H1 (cell line): ENCODE results near the gene SBNO1. TPM values are rescaled to one million over a fixed set of nuclear protein-coding genes. Genes with fewer than 3 reads are reported as not detected.

Experiments
- CTCF ChIA-PET: fragments of 300-600 bp; sonication (Branson Sonifier 250); formaldehyde crosslinking; loops from one replicate; lab custom pipeline; 2021; ENCODE audit not compliant: partially characterized antibody; lab: Charles Lee
- POLR2A ChIA-PET: fragments of 300-600 bp; sonication (Branson Sonifier 250); formaldehyde crosslinking; loops from one replicate; lab custom pipeline; 2021; ENCODE audit warnings: inconsistent platforms; ENCODE audit not compliant: partially characterized antibody; lab: Charles Lee
- DNase-seq, 2 experiments: peaks; one replicate each; pipeline versions ENCODE4 v3.0.0 to v3.0.0-alpha.2; 2010 to 2022; ENCODE audit warnings: low spot score in 2 of 2, low read depth in 1 of 2, mixed read lengths in 1 of 2
- FAIRE-seq: peaks from 2 replicates; lab custom pipeline; 2011; peaks lifted over from hg19 to GRCh38; lab: Jason Lieb, UNC
- H2AFZ ChIP-seq: 2 replicates; pipeline ENCODE4 v1.8.1; 2012; ENCODE audit warnings: low read length, inconsistent platforms
- H2AK5ac ChIP-seq: 2 replicates; pipeline ENCODE4 v1.6.1; 2013; ENCODE audit warnings: low read depth, low read length
- H2BK120ac ChIP-seq: replicated peaks from 2 replicates; pipeline ENCODE3; 2013; ENCODE audit warnings: low read depth, low read length, inconsistent platforms
- H2BK12ac ChIP-seq: 2 replicates; pipeline ENCODE4 v1.6.1; 2013; ENCODE audit warnings: low read depth, low read length
- H2BK15ac ChIP-seq: 2 replicates; pipeline ENCODE4 v1.6.1; 2013; ENCODE audit warnings: low read length
- H2BK20ac ChIP-seq: 2 replicates; pipeline ENCODE4 v1.6.1; 2013; ENCODE audit warnings: low read length
- H2BK5ac ChIP-seq: 2 replicates; pipeline ENCODE4 v1.6.1; 2013; ENCODE audit warnings: low read depth, low read length
- H3K14ac ChIP-seq: 2 replicates; pipeline ENCODE4 v1.6.1; 2013; ENCODE audit warnings: inconsistent platforms; ENCODE audit not compliant: insufficient read length
- H3K18ac ChIP-seq: 2 replicates; pipeline ENCODE4 v1.6.1; 2013; ENCODE audit warnings: low read length; ENCODE audit errors: extremely low read depth
- H3K23ac ChIP-seq: 2 replicates; pipeline ENCODE4 v1.6.1; 2013; ENCODE audit warnings: inconsistent platforms; ENCODE audit not compliant: insufficient read length
- H3K23me2 ChIP-seq: 2 replicates; pipeline ENCODE4 v1.6.1; 2013; ENCODE audit warnings: low read depth, low read length
- H3K27ac ChIP-seq: 2 replicates; pipeline ENCODE4 v1.6.1; 2011; ENCODE audit warnings: low read depth, low read length, inconsistent platforms
- H3K27me3 ChIP-seq, 4 experiments: replicated peaks in 1 of 4; 1 replicate in 1 of 4; 2 replicates in 3 of 4; pipeline versions ENCODE4 v1.6.1 to v1.8.1; 2011 to 2013; ENCODE audit warnings: low read length in 3 of 4, mild to moderate bottlenecking in 3 of 4, inconsistent platforms in 2 of 4, mixed read lengths in 2 of 4, moderate library complexity in 1 of 4; ENCODE audit not compliant: control insufficient read depth in 3 of 4, insufficient read depth in 3 of 4; ENCODE audit errors: extremely low read depth in 1 of 4
- H3K36me3 ChIP-seq, 4 experiments: 2 replicates each; pipeline versions ENCODE4 v1.6.1 to v1.8.1; 2011 to 2013; ENCODE audit warnings: mild to moderate bottlenecking in 4 of 4, low read length in 3 of 4, moderate library complexity in 2 of 4, control low read depth in 1 of 4, inconsistent platforms in 1 of 4; ENCODE audit not compliant: insufficient read depth in 4 of 4, control insufficient read depth in 2 of 4
- H3K4ac ChIP-seq: replicated peaks from 2 replicates; pipeline ENCODE3; 2013; ENCODE audit warnings: low read length, low read depth, mixed read lengths, inconsistent platforms; ENCODE audit not compliant: insufficient read length
- H3K4me1 ChIP-seq, 4 experiments: replicated peaks in 1 of 4; 1 replicate in 1 of 4; 2 replicates in 3 of 4; pipeline versions ENCODE4 v1.6.1 to v1.8.1; 2011 to 2013; ENCODE audit warnings: low read length in 3 of 4, inconsistent platforms in 2 of 4, mixed read lengths in 1 of 4; ENCODE audit not compliant: insufficient read depth in 4 of 4, control insufficient read depth in 3 of 4
- H3K4me2 ChIP-seq, 2 experiments: 2 replicates each; pipeline versions ENCODE4 v1.6.1 to v1.8.1; 2011 to 2013; ENCODE audit warnings: low read depth in 2 of 2, low read length in 2 of 2, control low read depth in 1 of 2, inconsistent platforms in 1 of 2, mild to moderate bottlenecking in 1 of 2; ENCODE audit not compliant: insufficient read depth in 1 of 2
- H3K4me3 ChIP-seq, 4 experiments: fragments of 200-600, 300-600 bp in 1 of 4; sonication (generic), shearing (Covaris generic), sonication (Bioruptor Twin) in 1 of 4; 2 replicates each; pipeline versions ENCODE4 v1.5.1 to v1.8.1; 2011 to 2016; ENCODE audit warnings: low read length in 4 of 4, low read depth in 3 of 4, control low read depth in 2 of 4, inconsistent platforms in 2 of 4, mild to moderate bottlenecking in 2 of 4, mixed read lengths in 1 of 4, moderate library complexity in 1 of 4; ENCODE audit not compliant: insufficient read depth in 2 of 4; ENCODE audit errors: extremely low read depth in 1 of 4
- H3K56ac ChIP-seq: replicated peaks from 2 replicates; pipeline ENCODE3; 2013; ENCODE audit warnings: low read depth, mild to moderate bottlenecking, mixed read lengths, low read length, inconsistent platforms; ENCODE audit not compliant: insufficient read length
- H3K79me1 ChIP-seq: 2 replicates; pipeline ENCODE4 v1.6.1; 2013; ENCODE audit warnings: low read depth, low read length, control low read depth
- H3K79me2 ChIP-seq, 2 experiments: 2 replicates each; pipeline versions ENCODE4 v1.6.1 to v1.8.1; 2012 to 2013; ENCODE audit warnings: low read length in 2 of 2, mild to moderate bottlenecking in 2 of 2, inconsistent platforms in 1 of 2; ENCODE audit not compliant: insufficient read depth in 2 of 2, control insufficient read depth in 1 of 2
- H3K9ac ChIP-seq, 4 experiments: replicated peaks in 1 of 4; 1 replicate in 1 of 4; 2 replicates in 3 of 4; pipeline versions ENCODE4 v1.6.1 to v1.8.1; 2011 to 2013; ENCODE audit warnings: low read depth in 3 of 4, low read length in 3 of 4, control low read depth in 2 of 4, mild to moderate bottlenecking in 2 of 4, moderate library complexity in 2 of 4, inconsistent platforms in 1 of 4; ENCODE audit errors: extremely low read depth in 1 of 4
- H3K9me3 ChIP-seq, 2 experiments: 2 replicates each; pipeline versions ENCODE4 v1.6.1 to v1.8.1; 2012 to 2013; ENCODE audit warnings: mild to moderate bottlenecking in 2 of 2, moderate library complexity in 2 of 2, control low read depth in 1 of 2, inconsistent platforms in 1 of 2, low read depth in 1 of 2, low read length in 1 of 2, mixed read lengths in 1 of 2; ENCODE audit not compliant: insufficient read depth in 2 of 2
- H4K20me1 ChIP-seq, 2 experiments: replicated peaks in 1 of 2; 2 replicates each; pipeline versions ENCODE3 to v1.8.1; 2011 to 2013; ENCODE audit warnings: inconsistent platforms in 2 of 2, low read length in 2 of 2, mild to moderate bottlenecking in 1 of 2; ENCODE audit not compliant: insufficient read depth in 2 of 2, control insufficient read depth in 1 of 2
- H4K5ac ChIP-seq: 2 replicates; pipeline ENCODE4 v1.6.1; 2013; ENCODE audit warnings: low read length, low read depth, mixed read lengths, inconsistent platforms; ENCODE audit not compliant: insufficient read length
- H4K8ac ChIP-seq: 2 replicates; pipeline ENCODE4 v1.8.0; 2013; ENCODE audit warnings: mild to moderate bottlenecking, moderate library complexity, low read length, inconsistent platforms; ENCODE audit not compliant: insufficient read depth; ENCODE audit errors: extremely low read depth
- H4K91ac ChIP-seq: replicated peaks from 2 replicates; pipeline ENCODE3; 2013; ENCODE audit warnings: low read length, mixed read lengths, inconsistent platforms; ENCODE audit not compliant: insufficient read length
- E2F6 ChIP-seq: IDR thresholded peaks from 2 replicates; pipeline ENCODE4 v1.6.1; 2012; ENCODE audit warnings: inconsistent platforms
- MAX ChIP-seq: IDR thresholded peaks from 2 replicates; pipeline ENCODE4 v1.6.1; 2012; ENCODE audit warnings: inconsistent platforms
- TEAD4 ChIP-seq: IDR thresholded peaks from 2 replicates; pipeline ENCODE4 v1.6.1; 2012; ENCODE audit warnings: low read depth, low read length, inconsistent platforms, mixed read lengths
- WGBS, 2 experiments: shearing (Covaris generic) in 1 of 2; methylation state at CpG; one replicate each; pipeline versions ENCODE4 v1.1.6 to v1.1.7; 2013 to 2015; ENCODE audit warnings: low lambda C conversion rate in 2 of 2, mixed read lengths in 2 of 2, inconsistent platforms in 1 of 2, low coverage in 1 of 2, missing lambda C conversion rate in 1 of 2; ENCODE audit not compliant: insufficient replicate concordance in 2 of 2, insufficient coverage in 1 of 2, insufficient read length in 1 of 2; ENCODE audit errors: extremely low coverage in 1 of 2, missing lambda C conversion rate in 1 of 2; 5-methylcytosine and 5-hydroxymethylcytosine counted together
- polyA plus RNA-seq, 7 experiments: library from polyadenylated mRNA; depleted of rRNA in 3 of 7; stranded (reverse) in 5 of 7; unstranded in 2 of 7; fragments of >200 nt in 5 of 7; fragments of 200-250 nt in 2 of 7; gene quantifications; 1 replicate in 5 of 7; 2 replicates in 1 of 7; 4 replicates in 1 of 7; pipeline versions ENCODE4 v1.2.1 to v1.2.3, GENCODE V29; 2011 to 2013; ENCODE audit warnings: missing spikeins in 2 of 7, mixed read lengths in 2 of 7
- total RNA-seq: library from RNA; stranded (reverse); fragmentation: NEBNext Ultra II Directional; extraction: Animal tissue kit (Norgen Biotek cat#: 25700); gene quantifications from 2 replicates; pipeline ENCODE4 v1.2.1, GENCODE V29; 2021

SBNO1 gene
- total and polyA plus RNA-seq, 2 of the 8 experiments (the other 6 are each of a cell fraction or from before 2014, with no cell fraction given) = 6.7 to 57.7 TPM

GRCh38 chr12:123363390-123363739 lies 1.3 kb downstream of the SBNO1 start:
- no peak for FAIRE-seq
- 24% methylated on average over 9 of the region's 9 CpGs; no CpG with 5 or more reads in 1 of the 2 experiments for WGBS, 2 experiments
- CTCF ChIA-PET = interaction anchor here (1.6 kb wide), 1 partner anchor 21 kb away, joined by 8 read pairs; the partner anchor contains the start of gene KMT5A

More at GRCh38 chr12:123363390-123363739, 1.3 kb downstream of the SBNO1 start:
- Histone ChIP-seq H3K9ac (peak overlapping the region; percentile 84 to 94 (median 86)), H3K23ac (no peak overlapping the region), H3K4me3 (peak overlapping the region; percentile 85 to 92 (median 90)), H4K91ac (no peak overlapping the region), H4K5ac (no peak overlapping the region), H3K14ac (no peak overlapping the region), H3K56ac (no peak overlapping the region), H3K27ac (no peak overlapping the region), H4K20me1 (peaks cover 3 to 8% of the 10 kb centered on the region in 2 experiments), H3K23me2 (peaks cover 4% of the 10 kb centered on the region), H3K4ac (no peak overlapping the region), H2BK20ac (no peak overlapping the region), H2AFZ (no peak overlapping the region), H3K79me1 (no peaks in the 10 kb centered on the region; the same call in 1 of the 2 replicates), H2AK5ac (no peak overlapping the region), H3K79me2 (peaks cover 44 to 60% of the 10 kb centered on the region in 2 experiments), H3K18ac (no peak overlapping the region), H4K8ac (no peak overlapping the region), H3K4me1 (peaks cover 0 to 2% (median 0%) of the 10 kb centered on the region in 4 experiments; a peak in 1 of 7 replicates), H2BK120ac (no peak overlapping the region), H3K4me2 (peak overlapping the region; percentile 71 to 81), H2BK15ac (no peak overlapping the region), H3K27me3 (no peaks in the 10 kb centered on the region), H3K36me3 (no peaks in the 10 kb centered on the region), H2BK5ac (no peak overlapping the region), H2BK12ac (no peak overlapping the region), H3K9me3 (no peaks in the 10 kb centered on the region)
- POLR2A ChIA-PET = interaction anchor here (0.6 to 5.5 kb wide), 16 partner anchors 8 to 995 kb away, joined by 3 to 69 read pairs (median 3); partner anchors contain the start of genes ATP6V0A2, DDX55, KMT5A and MPHOSPH9
- DNase-seq = no peak
- no peak for TF ChIP-seq TEAD4
- no peak for TF ChIP-seq E2F6
- TF ChIP-seq MAX = peak; percentile 35; the same call in 1 of the 2 replicates
